Fibroblast of skin of abdomen (primary cell): ENCODE measurements around the gene TNFRSF19.

Experiments used
- DNase-seq: peaks from one replicate; pipeline ENCODE4 v3.0.0-alpha.2; 2013

Gene TNFRSF19

DNA sequence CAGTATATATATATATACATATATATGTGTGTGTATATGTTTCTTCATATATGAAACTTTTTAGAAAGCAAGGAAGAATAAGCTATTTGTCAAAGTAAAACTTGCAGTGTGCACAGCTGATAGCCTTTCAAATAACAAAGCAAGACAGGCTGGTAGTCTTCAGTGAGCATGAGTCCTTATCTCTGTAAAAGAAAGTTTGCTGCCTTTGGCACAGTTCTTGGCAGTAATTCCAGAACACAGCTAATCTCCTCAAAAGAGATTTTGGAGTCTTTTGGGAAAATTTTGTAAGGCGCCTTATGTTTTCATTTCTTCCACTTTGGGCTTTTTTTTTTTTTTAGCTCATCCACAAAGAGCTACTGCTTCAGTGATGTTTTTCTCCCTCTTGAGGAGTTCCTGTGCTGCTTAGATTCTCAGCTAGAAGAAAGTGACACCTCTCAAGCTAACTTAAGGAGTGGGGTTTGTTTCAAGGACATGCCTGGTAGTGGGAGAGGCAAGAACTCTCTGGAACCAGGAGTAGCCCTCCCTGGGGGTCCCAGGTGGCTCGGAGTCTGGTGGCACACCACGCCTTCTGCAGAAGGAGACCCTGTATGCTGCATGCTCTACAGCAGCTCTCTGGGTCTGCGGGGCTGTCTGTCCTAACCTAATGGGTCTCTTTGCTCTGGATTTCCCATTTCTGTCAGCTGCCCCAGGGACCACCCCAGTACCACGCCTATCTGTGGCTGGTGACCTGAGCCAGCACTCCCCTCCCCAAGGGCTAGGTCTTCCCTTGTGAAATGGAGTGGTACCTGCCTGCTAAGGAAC lies 58.8 kb downstream of the TNFRSF19 start:
- no peak for DNase-seq

DNA sequence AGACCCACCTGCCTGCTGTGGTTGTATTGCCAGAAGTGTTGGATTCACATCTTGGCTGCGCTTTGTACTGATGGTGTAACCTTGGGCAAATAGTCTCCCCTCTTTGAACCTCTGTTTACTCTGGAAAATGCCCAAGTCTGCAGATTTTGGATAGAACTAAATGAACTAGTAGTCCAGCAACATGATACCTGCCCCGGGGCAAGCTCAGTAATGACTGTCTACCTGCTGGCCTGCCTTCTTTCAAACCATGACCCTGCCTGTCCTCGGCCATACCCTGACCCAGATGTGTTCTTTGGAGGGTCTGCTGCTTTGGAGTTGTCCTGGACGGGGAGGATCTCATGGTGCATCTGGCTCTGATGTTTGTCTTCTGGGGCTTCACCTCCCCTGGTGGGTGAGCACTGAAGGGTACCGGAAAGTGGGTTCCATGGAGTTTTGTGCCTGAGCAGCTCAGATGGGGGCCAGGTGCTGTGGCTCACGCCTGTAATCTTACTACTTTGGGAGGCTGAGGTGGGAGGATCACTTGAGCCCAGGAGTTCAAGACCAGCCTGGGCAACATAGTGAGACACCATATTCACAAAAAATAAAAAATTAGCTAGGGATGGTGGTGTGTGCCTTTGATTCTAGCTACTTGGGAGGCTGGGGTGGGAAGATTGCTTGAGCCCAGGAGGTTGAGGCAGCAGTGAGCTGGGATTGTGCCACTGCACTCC lies 59.5 kb downstream of the TNFRSF19 start:
- DNase-seq, result no peak

DNA sequence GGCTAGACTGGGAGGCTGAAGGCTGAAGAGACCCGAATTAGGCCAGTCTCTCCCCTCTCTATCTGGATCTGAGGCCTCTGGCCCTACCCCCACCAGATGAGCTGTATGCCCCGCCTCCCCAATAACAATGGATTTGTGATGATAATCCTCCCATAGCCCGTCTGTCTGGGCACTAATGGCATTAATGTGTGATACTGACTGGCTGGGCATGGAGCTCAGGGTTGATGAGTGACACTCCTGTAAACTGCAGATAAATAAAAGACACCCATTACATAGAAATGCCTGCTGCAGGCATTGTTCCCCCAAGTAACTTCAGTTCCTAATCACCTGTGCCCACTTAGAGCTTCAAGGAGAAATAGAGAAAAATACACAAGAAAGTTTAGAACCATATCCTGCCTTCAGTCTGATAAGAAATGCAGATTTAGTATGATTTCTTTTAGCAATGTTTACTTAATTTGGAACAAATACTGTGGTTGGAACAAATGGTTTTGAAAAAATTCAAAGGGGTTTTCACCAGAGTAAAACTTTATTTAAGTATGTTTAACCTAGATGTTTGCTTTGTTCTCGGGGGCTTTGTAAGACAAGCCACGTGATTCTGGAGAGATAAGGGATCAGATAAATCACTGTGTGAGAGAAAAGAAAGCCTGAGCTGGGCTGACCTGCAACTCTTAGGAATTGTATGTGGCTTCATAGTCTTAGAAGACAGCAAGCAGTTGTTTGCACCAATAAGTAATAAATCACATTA lies 60.3 kb downstream of the TNFRSF19 start:
- no peak for DNase-seq

DNA sequence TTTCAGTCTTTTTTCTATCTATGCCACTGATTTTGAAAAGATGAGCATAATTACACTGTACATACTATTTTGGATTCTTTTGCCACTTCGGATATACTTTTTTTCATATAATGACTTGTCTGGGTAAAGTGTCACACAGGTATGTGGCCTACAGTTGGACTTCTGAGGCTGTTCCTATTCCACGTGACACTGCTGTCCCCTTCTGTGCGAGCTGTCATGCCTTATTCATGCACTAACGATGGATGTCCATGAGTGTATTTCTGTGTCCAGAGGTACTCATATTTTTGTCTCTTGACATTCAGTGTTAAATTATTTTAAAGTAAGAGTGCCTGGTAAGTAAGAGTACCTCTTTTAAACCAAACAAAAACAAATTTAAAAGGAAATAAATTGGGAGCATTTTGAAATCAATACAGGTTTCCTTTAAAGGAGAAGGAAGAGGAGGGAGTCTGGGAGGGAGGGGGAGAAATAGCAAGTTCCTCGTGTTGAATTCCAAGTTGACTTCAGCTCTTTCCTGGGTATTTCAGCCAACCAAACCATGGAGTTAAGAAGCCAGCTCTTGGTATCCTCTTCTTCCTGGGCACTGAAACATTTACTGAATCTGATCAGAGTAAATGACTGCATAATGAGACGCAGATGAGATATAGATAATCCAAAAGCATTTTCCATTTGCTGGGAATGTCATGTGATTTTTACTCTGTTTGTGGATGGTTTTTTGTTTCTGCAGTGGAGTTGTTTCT lies 61.3 kb downstream of the TNFRSF19 start:
- no peak for DNase-seq

DNA sequence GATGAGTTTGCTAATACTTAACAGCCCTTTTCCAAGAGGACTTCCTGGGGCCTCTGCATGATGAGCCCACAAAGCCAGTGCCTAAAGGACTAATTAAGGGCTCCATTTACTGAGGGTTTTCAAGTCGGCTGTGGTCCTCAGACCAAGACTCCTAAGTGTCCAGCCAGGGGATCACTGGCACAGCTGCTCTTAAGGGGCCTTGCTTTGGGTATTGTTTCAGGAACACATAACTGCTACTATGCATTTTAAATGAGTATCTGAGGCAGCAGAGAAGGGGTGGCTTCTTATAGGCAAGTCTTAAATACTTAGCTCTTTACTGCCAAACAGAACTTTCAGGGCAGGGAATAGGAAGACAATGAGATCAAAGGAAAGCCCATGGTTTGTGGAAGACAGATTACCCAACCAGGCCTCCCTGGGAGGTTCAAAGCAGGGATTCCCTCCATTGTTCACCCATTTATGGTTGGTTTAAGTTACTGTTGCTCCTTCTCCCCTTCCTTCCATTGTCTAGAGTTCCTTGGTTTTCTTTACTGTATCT lies 61.9 kb downstream of the TNFRSF19 start:
- DNase-seq, result no peak

DNA sequence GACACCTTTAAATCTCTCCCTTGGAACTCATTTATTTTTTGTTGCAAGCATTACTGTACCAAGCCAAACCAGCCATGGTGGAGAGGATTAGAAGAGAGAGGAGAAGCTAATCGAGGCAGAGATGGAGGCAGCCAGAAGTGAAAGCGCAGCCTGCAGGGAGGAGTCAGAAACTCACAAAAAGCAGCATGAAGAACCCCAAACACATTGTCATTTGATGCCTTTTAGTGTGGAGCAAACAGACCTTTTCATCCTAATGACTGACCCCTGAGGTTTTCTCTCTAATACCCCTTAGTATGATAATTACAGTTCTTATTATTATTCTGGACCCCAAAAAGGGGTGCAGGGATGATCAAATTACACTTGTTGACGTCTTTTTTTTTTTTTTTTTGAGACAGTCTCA lies 62.5 kb downstream of the TNFRSF19 start:
- DNase-seq, result no peak

DNA sequence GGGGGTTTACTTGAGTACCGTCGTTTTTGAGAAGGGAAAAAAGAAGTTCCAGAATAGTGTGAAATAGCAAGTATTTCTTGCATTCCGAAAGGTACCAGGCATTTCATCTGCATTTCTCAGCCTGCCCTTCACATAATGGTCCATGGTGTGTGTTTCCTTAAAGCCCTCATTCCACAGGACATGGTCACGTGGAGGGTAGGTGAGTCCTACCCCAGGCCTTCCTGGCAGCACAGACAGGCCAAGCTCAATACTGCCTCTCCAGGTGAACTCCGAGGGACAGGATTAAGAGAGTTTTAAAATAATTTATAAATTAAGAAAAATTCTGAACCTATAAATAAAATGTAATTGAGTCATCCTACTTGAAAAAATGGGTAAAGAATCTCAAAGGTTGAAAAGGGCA lies 64.7 kb downstream of the TNFRSF19 start:
- DNase-seq, result no peak

DNA sequence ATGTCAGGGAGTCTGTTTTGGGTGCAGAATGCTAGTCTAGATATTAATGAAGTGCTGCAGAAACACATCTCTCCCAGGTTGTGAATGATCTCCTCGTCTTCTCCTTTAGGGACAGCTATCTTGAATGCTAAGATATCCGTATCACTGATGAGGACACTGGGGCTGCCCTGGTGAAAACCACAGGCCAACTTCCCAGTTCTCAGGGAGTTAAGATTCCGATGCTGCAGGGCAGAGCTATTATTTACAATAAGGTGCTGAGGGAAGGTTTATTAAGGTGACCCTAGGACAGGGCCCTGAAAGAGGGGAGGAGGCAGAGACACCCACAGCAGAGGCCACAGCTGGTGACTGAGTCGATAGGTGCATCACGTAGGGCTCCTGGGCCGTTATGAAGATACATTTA lies 66.1 kb downstream of the TNFRSF19 start:
- no peak for DNase-seq

DNA sequence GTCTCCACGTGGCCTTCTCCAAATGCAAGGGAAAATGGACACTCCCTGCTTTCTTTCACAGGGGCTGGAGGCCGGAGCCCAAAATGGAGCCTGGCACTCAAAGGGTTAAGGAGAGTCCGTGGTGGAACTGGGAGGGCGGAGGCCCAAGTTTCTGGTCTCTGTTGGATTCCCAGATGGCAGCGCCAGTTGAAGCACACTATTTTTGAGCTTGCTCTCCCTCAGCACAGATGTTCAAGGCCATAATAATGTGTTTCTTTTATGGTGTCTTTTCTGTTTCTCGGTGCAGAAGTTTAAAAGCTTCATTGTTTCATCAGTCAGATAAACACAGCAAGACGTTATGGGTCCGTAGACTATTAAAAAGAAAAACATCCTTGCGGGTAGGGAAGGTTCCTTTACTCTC lies 67.6 kb downstream of the TNFRSF19 start:
- no peak for DNase-seq

DNA sequence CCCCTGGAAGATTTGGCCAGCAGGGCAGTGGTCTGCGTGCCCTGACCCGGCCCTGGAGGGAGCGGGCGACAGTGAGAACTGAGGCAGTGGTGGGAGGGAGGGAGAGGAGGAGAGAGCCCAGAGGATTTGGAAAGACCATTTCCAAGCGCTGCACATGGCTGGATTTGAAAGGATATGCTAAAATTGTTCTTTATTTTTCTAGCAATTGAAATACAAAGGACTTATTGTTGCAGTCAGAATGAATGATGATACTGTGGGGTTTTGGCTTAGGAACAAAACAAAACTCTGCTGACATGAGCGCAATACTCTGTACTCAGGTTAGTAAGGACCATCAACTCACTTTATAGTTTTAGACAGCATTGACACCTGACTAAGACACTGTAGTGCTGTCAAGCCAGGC lies 69.5 kb downstream of the TNFRSF19 start:
- no peak for DNase-seq

DNA sequence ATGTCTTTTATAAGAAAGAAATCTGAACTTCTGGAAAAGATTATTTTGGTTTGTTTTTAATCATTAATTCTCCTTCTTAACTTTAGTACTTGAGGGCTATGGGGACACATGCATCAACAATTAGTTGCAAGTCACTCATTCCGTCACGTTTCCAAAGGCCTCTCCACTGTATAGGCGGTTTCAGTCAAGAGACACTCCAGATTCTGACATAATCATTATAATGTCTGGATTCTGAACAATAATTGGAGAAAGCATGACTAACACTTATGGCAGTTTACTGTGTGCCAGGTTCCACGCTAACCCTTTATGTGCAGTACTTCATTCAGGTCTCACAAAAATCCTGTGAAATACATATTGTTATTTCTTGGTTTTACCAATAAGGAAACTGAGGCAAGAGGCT lies 71.9 kb downstream of the TNFRSF19 start:
- peak; percentile 59 for DNase-seq

DNA sequence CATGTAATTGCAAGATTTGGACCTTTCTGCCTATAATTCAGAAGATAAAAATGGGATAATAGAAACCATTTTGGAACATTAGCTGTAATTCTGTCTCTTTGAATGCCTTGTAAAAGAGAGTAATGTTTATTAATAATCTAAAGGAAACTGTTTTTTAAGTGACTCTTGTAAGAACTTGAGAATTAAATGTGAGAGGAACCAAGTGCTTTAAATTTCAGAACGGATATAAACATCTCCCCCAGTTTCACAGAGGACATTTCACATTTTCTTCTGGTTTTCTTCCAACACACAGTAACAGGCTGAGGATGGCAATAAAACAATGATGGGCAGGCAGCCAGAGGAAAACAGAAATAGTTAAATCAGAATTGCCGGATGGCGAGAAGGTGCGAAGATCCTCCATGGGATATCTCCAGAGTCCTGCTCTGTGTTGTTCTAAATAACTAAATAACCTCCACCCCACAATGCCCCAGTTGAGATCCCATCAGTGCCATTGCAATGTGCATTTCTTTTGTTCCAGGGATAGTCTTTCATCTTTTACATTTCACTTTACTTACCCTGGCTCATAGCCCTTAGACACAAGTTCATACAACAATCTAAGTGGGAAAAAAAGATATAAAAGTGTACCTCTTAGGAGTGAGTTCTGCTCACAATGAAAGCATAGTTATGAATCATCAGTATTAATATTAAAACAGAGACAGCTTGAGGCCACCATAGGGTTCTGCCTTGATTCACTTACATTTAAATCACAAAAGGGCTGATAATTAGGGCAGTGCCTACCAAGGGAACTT lies 73.3 kb downstream of the TNFRSF19 start:
- no peak for DNase-seq

DNA sequence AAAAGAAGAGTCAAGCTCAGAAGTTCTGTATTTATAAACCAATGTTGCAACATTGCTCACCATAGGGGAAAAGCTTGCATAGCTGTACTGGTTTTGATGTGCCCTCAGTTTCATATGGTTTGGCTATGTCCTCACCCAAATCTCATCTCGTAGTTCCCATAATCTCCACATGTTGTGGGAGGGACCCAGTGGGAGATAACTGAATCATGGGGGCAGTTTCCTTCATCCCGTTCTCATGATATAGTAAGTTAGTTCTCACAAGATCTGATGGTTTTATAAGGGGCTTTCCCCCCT lies 73.9 kb downstream of the TNFRSF19 start:
- DNase-seq, result no peak

DNA sequence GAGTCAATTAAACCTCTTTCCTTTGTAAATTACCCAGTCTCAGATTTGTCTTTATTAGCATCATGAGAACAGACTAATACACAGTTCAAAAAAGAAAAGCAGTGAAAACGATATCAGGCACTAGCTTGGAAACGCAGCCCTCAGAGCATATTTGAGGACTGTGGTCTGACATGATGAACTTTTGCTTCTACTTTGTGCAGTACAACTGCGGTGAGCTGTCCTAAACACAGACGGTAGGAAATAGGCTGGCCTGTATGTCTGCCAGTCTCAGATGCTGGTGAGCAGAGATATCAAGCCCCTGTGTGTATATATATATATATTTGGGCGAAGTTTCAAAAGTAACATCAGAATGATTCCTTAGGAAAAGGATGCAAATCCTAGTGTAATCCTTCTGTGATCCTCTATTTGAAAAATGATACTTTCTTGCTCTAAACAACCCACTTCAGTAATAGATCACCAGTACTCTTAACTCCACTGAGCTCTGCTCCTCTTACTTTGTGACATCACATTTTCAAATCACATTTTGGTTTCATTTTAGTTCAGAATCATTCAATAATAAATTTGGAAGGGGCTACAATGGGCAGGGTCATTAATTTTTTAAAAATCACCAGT lies 74.4 kb downstream of the TNFRSF19 start:
- peak; percentile 35 for DNase-seq

DNA sequence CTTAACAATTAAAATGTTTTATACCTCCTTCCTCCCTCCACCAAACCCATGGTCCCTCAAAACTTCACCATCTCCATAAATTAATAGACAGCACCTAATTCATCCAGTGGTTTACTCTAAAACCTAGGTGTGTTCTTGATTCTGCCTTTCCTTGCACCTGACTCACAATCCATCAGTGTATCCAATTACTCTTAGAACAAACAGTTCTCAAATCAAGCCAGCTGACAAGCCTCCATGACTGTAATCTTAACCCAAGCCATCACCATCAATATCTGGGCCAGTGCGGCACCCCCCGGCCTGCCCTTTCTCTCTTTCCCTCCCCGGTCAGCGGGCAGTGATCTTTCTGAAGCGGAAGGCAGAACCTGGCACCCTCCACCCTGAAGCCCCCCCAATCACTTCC lies 75.6 kb downstream of the TNFRSF19 start:
- no peak for DNase-seq

DNA sequence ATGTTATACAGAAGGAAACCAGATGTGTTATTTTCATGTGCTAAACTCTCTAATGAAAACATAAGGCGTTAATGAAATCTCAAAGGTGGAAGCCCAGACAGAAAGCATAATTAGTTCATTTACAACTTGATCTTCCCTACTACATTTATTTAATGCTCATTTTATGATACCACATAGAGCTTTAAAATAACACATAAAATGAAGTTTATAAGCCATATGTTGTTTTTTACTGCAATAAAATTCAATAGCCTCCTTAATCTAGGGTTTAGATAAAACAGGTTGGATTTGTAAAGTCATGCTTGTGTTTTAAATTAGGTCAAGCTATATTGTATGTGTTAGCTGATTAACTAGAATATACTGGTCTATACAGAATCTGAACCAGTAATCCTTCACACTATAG lies 81.2 kb downstream of the TNFRSF19 start:
- DNase-seq, result no peak

DNA sequence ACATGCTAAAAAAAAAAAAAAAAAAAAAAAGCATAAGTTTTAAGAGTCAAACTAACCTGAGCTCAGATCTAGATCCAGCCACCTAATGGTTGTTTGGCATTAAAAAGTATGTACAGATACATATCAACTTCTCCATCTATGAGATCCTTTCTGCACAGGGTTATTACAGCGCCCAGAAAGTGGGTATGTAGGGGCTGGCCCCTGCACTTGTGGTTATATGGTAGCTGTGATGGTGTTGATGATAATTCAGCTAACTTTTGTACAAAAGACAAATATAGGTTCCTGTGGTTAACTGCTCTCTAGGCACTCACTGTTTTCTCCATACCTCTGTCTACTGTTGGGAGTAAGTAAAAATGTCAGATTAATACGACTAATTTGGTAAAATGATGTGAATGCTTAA lies 81.7 kb downstream of the TNFRSF19 start:
- DNase-seq, result no peak

DNA sequence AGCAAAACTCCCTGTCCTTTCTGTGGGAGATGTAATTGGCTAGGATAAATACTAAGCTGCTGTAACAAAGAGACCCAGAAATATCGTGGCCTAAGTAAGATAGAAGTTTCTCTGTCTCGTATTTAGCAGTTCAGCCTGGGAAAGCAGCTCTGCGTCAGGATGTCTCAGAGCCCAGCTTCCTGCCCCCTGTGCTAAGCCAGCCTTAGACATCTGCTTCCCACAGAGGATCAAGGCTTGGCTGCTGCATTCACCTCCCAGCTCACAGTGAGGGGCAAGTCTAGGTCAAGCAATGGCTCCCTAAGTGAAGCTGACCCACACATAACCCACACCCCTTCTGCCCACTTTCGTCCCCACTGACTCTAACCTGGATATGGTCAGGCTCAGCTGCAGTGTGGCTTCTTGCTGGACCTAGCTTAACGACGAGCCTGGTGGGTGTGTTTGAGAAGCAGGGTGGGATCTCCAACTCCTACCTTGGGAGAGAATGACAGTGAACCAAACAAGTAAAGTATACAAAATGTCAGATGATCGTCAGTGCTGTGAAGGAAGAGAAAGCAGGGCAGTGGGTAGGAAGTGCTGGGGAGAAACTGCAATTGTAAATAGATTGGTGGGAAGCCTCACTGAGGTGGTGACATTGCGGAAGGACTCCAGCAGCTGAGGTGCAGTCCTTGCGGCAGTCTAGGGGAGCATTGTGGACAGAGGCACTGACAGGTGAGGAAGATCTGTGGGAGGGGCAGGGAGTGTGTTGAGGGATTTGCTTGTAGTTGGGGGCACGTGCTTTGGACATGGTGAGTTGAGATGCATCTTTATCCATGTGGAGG lies 82.9 kb downstream of the TNFRSF19 start:
- DNase-seq, result no peak

DNA sequence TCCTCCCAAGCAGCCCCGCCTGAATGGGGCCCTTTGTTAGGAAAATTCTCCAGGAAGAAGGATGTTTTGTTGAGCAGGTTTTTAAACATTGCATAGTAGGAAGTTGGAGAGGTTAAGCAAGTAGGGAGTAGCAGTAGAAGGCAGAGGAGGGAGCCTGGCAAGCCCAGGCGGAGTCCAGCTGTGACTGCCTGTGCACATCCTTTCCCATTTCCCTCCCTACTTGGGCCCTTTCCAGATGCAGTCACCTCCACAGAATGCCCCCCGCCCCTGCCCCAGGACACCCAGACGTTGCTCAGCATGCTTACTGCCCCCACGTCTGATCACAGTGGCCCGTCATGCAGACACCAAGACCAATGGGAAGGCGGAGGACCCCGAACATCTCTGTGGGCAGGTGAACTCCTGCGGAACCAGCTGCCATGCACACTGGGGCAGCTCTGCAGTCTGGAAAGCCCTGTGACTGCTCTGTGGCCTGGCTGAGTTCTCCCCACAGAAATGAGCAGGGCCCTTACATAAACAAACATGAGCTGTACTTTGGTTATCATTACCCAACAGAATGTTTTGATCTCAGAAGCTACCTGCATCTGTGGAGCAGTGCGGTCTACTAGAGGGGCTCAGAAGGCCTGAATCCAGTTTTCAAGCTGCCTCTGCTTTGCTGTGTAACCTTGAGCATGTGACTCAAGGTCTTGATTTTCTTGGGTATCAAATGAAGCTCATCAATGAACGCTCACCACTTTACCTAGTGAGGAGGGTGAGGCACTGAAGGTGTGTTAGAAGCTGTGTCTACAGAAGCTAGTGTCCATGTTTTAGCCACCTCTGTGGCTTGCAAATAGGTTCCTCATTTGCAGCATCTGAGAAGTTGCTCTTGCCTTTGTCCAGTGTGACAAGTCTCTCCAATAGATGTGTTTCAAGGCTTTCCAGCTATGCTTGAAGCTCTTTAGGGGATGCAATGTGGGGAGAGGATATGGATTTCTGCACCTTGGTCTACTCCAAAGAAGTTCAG lies 84.2 kb downstream of the TNFRSF19 start:
- no peak for DNase-seq
